ENCODE data around the gene ETV3L. TPM values are rescaled to one million over a fixed set of nuclear protein-coding genes. Genes with fewer than 3 reads are reported as not detected.

The ETV3L gene
- total RNA-seq, 1 donor from 2014 or later: not detected

DNA sequence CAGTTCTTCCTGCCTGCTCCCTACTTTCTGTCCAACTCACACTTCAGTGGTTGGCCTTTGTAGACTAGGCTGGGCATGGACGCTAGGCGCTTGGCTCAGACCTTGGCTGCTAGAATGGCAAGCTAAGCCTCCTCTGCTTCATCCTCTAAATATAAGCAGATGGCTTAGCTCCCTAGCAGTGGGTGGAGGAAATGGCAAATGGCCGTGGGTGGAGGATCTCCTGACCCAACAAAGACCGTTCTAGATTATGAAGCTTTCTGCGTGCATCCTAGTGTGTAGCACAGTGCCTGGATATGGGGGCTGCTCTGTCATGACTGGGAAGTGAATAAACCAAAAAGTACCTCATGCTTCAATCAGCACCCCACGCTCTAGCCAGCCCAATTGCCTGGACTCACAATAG lies 10.4 kb upstream of the ETV3L start:
- H3K4me3 Mint-ChIP-seq (ENCODE audit: unreplicated experiment): no peak overlapping the region
- no peak for DNase-seq (ENCODE audit: low spot score)
- H3K27ac Mint-ChIP-seq (ENCODE audit: unreplicated experiment): no peak overlapping the region
- H3K4me1 Mint-ChIP-seq (ENCODE audit: low read depth): peaks cover 10% of the 10 kb centered on the region
- no peaks in the 10 kb centered on the region for H3K9me3 Mint-ChIP-seq (ENCODE audit: low read depth)
- H3K36me3 Mint-ChIP-seq (ENCODE audit: low read depth): peaks cover 3% of the 10 kb centered on the region
- peaks cover 19% of the 10 kb centered on the region for H3K27me3 Mint-ChIP-seq (ENCODE audit: low read depth)
- TF ChIP-seq, protein P1, sequence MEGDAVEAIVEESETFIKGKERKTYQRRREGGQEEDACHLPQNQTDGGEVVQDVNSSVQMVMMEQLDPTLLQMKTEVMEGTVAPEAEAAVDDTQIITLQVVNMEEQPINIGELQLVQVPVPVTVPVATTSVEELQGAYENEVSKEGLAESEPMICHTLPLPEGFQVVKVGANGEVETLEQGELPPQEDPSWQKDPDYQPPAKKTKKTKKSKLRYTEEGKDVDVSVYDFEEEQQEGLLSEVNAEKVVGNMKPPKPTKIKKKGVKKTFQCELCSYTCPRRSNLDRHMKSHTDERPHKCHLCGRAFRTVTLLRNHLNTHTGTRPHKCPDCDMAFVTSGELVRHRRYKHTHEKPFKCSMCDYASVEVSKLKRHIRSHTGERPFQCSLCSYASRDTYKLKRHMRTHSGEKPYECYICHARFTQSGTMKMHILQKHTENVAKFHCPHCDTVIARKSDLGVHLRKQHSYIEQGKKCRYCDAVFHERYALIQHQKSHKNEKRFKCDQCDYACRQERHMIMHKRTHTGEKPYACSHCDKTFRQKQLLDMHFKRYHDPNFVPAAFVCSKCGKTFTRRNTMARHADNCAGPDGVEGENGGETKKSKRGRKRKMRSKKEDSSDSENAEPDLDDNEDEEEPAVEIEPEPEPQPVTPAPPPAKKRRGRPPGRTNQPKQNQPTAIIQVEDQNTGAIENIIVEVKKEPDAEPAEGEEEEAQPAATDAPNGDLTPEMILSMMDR (IDR thresholded peaks at IDR 0.05): no peak

DNA sequence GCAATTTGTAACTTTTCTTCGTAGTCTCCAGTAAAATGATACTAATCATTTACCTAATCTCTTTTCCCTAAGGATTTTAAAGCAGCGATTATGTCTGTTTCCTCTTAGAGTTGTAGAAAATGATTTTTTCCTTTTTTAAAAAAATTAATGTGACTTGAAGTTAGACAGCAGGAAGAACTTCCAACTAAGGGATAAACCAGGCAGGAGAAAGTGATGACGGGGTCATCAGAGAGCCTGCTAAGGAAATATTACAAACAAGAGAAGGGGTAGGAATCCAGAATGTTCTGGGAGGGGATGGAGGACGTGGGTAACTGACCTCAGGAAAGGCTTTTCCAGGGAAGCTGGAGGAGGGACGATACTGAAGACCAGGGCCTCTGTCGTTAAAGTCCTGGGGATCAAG lies 8.8 kb upstream of the ETV3L start:
- peaks cover 10% of the 10 kb centered on the region for H3K4me1 Mint-ChIP-seq (ENCODE audit: low read depth)
- no peak overlapping the region for H3K27ac Mint-ChIP-seq (ENCODE audit: unreplicated experiment)
- H3K27me3 Mint-ChIP-seq (ENCODE audit: low read depth): peaks cover 19% of the 10 kb centered on the region
- H3K4me3 Mint-ChIP-seq (ENCODE audit: unreplicated experiment): no peak overlapping the region
- TF ChIP-seq, protein P1 (IDR thresholded peaks at IDR 0.05): no peak
- DNase-seq (ENCODE audit: low spot score): no peak
- H3K9me3 Mint-ChIP-seq (ENCODE audit: low read depth): no peaks in the 10 kb centered on the region
- H3K36me3 Mint-ChIP-seq (ENCODE audit: low read depth): peaks cover 3% of the 10 kb centered on the region

DNA sequence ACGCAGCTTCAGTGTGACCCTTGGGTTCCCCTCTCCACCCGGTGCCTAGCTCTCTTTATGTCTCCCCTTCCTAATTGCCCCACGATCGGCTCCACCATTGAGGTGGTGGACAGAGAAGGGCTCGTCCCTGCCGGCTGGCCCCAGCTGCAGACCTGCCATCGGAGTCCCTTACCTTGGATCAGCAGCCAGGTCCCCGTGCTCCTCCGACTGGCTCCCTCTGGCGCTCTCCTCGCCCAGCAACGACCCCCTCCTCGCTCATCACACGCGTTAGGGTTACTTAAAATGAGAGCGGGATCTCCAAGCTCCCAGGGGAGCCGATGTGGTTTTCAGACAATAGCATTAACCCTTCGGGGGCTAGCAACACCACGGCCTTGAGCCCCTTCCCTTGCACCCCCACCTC lies 8.1 kb upstream of the ETV3L start:
- no peak overlapping the region for H3K4me3 Mint-ChIP-seq (ENCODE audit: unreplicated experiment)
- TF ChIP-seq, protein P1 (IDR thresholded peaks at IDR 0.05): no peak
- no peak for DNase-seq (ENCODE audit: low spot score)
- peaks cover 17% of the 10 kb centered on the region for H3K27me3 Mint-ChIP-seq (ENCODE audit: low read depth)
- peaks cover 1% of the 10 kb centered on the region for H3K36me3 Mint-ChIP-seq (ENCODE audit: low read depth)
- H3K9me3 Mint-ChIP-seq (ENCODE audit: low read depth): no peaks in the 10 kb centered on the region
- H3K4me1 Mint-ChIP-seq (ENCODE audit: low read depth): peaks cover 10% of the 10 kb centered on the region
- H3K27ac Mint-ChIP-seq (ENCODE audit: unreplicated experiment): no peak overlapping the region

DNA sequence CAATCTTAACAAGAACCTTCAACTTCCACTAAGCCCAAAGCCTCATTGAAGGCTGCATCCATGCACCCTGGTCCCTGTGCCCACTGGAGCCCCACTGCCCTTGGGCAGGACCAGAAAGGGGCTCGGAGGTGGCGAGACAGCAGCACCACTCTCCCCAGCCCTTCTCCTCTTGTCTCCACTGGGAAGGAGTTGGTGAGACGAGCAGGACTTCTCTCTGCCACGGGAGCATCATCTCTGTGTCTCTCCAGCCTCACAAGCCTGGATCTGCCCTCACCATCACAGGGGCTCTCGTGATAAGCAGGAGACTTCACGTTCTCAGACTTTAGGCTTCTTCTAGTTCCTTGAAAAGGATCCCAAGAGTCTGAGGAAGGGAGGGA lies 7.2 kb upstream of the ETV3L start:
- Mint-ChIP-seq H3K27ac (ENCODE audit: unreplicated experiment) (peak overlapping the region; percentile 20), H3K9me3 (ENCODE audit: low read depth) (no peaks in the 10 kb centered on the region), H3K4me3 (ENCODE audit: unreplicated experiment) (no peak overlapping the region), H3K36me3 (ENCODE audit: low read depth) (no peaks in the 10 kb centered on the region), H3K27me3 (ENCODE audit: low read depth) (peaks cover 15% of the 10 kb centered on the region), H3K4me1 (ENCODE audit: low read depth) (peaks cover 10% of the 10 kb centered on the region)
- no peak for DNase-seq (ENCODE audit: low spot score)
- TF ChIP-seq, protein P1 (IDR thresholded peaks at IDR 0.05): no peak

DNA sequence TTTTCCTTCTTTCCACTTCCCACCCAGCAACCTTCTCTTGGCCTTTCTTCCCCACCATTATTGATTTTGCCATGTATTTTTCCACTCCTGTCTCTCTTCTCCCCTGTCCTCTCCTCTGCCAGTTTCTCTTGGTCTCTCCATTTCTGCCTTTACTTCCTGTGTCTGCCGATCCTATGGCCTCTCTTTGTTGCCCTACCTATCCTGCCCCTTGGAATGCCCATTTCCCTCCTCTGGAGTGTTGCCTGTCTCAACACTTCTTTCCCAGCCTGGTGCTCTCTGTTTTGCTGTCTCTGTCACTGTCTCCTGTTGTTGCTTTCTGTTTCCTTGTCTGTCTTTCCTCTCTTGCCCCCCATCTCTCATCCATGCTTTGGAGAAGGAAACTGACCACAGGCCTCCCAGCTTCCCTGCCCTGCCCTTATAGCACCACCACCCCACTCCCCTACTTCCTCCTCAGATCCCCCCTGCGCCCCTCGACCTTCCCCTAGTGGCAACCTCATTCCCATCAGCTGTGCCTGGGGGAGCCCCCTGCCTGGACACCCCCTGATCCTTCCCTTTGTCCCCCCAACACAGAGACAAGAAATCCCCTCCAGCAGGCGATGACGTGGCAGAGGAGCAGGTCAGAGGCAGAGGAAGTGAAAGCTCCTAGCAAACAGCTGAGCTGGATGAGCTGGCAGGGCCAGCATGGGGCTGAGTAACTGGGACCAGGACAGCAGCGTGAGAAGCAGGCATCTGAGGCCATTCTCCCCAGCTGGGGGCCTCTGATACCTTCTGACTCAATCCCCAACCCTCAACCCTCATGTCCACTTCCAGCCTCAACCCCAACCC lies 6.6 kb upstream of the ETV3L start:
- Mint-ChIP-seq H3K27ac (ENCODE audit: unreplicated experiment) (peak overlapping the region; percentile 85), H3K4me1 (ENCODE audit: low read depth) (peaks cover 10% of the 10 kb centered on the region), H3K27me3 (ENCODE audit: low read depth) (peaks cover 9% of the 10 kb centered on the region), H3K36me3 (ENCODE audit: low read depth) (no peaks in the 10 kb centered on the region), H3K9me3 (ENCODE audit: low read depth) (no peaks in the 10 kb centered on the region), H3K4me3 (ENCODE audit: unreplicated experiment) (no peak overlapping the region)
- TF ChIP-seq, protein P1 (IDR thresholded peaks at IDR 0.05): no peak
- no peak for DNase-seq (ENCODE audit: low spot score)
